ENCODE measurements around the gene COG6.

The COG6 gene

DNA sequence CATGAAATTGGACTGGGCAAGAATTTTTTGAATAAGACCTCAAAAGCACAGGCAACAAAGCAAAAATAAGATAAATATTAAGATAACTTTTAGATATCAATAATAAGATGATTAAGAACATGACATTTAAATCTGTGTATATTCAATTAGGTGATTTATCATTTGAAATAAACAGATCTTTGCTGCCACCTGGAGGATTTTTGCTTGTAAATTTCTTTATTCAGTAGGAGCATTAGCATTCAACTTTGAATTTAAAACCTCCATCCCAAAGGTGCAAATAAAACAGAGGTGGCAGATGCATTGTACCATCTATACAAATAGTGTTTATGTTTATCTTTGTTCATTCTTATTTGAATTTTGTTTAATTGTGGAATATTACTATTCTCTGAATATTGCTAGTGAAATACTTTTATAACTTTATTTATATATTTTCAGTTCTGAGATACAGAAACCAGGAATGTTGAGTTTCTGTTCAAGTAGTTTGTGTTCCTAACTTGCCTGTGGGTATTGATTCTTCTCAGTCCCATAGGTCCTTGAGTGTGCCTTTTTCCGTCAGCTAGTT, 20.9 kb downstream of the COG6 start:
- DNase-seq (ENCODE audit: low read depth in 1 of 2, low spot score in 1 of 2): no peak

- DNase-seq (ENCODE audit: low read depth in 1 of 2, low spot score in 1 of 2): no peak
These were observed 26.8 kb downstream of the COG6 start for GRCh38 chr13:39682310-39682709.

- DNase-seq (ENCODE audit: low read depth in 1 of 2, low spot score in 1 of 2): no peak
These were observed 27.3 kb downstream of the COG6 start for GRCh38 chr13:39682788-39683187.

- no peak for DNase-seq (ENCODE audit: low read depth in 1 of 2, low spot score in 1 of 2)
These were observed 29.2 kb downstream of the COG6 start for GRCh38 chr13:39684531-39685137.

GRCh38 chr13:39685652-39686051, 30.2 kb downstream of the COG6 start:
- DNase-seq (ENCODE audit: low read depth in 1 of 2, low spot score in 1 of 2): no peak

DNA sequence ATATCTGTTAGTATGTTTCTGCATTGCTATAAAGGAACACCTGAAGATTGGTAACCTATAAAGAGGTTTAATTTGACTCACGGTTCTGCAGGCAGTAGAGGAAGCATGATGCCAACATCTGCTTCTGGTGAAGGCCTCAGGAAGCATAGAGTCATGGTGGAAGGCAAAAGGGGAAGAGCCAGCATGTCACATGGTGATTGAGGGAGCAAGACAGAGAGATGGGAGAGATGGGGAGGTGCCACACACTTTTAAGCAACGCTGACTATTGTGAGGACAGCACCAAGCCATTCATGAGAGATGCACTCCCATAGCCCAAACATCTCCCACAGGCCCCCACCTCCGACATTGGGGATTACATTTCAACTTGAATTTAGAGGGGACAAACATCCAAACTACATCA, 32.8 kb downstream of the COG6 start:
- no peak for DNase-seq (ENCODE audit: low read depth in 1 of 2, low spot score in 1 of 2)

GRCh38 chr13:39688699-39689405, 33.4 kb downstream of the COG6 start:
- no peak for DNase-seq (ENCODE audit: low read depth in 1 of 2, low spot score in 1 of 2)

DNA sequence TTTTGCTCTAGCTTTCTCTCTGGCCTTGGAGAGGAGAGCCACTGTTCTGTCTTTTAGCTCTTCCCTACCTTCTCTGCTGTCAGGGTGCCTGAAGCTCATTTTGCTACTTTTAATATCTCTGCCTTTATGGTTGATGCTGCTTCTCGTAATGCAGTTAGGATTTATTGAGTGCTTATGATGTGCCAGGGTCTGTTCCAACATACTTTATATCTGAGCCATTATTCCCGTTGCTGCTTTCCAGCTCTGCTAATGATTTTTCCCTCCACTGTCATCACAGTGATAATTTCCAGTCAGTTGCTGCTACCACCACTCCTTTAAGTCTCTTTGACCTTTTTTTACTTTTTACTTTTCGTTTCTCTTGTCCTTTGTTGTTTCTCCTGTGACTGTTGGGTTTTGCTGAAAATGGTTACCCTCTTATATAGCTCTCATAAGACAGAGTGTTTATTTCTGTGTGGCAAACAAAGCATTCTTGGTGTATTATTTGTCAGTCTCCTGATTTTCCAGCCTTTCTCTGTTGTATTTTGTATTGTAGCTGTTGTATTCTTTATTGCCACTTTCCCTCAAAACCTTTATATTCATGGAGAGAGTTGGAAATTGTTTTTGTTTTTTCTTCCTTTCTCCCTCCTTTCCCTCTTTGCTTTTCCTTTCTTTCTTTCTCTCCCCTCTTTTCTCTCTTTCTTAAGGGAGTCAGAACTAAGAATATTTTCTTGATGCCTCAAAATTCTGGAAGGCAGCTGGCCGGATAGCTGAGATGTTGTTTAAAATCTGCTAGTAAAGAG, 37.4 kb downstream of the COG6 start:
- DNase-seq (ENCODE audit: low read depth in 1 of 2, low spot score in 1 of 2): no peak

- no peak for DNase-seq (ENCODE audit: low read depth in 1 of 2, low spot score in 1 of 2)
These were observed 43.8 kb downstream of the COG6 start for GRCh38 chr13:39699274-39699673.

DNA sequence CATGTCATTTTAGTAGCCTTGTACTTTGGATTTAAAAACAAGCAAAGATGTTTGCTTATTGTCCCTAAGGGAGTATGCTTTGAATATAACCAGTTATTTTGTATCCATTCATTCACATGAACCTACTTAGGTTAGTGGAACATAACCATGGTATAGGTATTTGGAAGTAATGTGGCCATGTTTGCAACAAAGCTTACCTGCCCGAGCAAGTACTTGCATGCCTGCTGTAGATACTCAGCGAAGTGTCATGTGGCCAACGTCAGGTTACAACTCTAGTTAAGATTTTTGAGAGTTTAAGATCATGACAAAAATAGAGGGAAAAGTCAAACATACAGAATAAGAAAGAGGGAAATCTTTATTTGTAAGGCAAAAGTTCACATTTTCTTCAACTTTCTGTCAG, 57.2 kb downstream of the COG6 start:
- no peak for DNase-seq (ENCODE audit: low read depth in 1 of 2, low spot score in 1 of 2)

GRCh38 chr13:39729156-39729555, 73.7 kb downstream of the COG6 start:
- DNase-seq (ENCODE audit: low read depth in 1 of 2, low spot score in 1 of 2): no peak

DNA sequence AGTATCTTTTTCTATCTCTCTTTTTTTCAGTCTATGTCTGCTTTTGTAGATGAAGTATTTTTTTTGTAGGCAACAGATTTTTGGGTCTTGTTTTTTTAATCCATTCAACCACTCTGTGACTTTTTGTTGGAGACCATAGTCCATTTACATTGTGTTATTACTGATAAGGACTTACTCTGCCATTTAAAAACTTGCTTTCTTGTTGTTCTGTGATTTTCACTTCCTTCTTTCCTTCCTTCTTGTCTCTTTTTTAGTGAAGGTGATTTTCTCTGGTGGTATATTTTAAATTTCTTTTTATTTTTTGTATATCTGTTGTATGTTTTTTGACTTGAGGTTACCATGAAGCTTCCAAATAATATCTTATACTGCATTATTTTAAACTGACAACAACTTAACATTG, 79.5 kb downstream of the COG6 start:
- no peak for DNase-seq (ENCODE audit: low read depth in 1 of 2, low spot score in 1 of 2)

GRCh38 chr13:39737047-39737446, 81.6 kb downstream of the COG6 start:
- no peak for DNase-seq (ENCODE audit: low read depth in 1 of 2, low spot score in 1 of 2)

DNA sequence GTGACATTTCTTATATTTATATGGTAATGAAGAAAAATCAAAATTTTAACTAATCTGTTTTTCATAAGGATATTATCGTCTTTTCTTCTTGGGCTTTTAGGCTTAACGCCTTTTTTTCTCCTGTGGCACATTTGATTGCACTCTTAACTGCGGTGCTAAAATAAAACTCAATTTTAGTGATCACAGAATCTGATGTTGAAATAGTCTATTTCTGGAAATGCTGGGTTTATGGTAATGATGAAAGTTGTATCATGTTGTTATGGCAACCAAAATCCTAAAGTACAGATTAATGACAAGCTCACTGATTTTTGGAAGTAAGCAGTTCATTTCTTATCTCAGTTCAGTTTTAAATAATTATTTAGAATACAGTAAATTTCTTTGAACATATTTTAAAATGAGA, 85.3 kb downstream of the COG6 start:
- DNase-seq (ENCODE audit: low read depth in 1 of 2, low spot score in 1 of 2): no peak

- no peak for DNase-seq (ENCODE audit: low read depth in 1 of 2, low spot score in 1 of 2)
These were observed 93.5 kb downstream of the COG6 start for GRCh38 chr13:39748961-39749360.

- no peak for DNase-seq (ENCODE audit: low read depth in 1 of 2, low spot score in 1 of 2)
These were observed 94.1 kb downstream of the COG6 start for GRCh38 chr13:39749528-39749927.

DNA sequence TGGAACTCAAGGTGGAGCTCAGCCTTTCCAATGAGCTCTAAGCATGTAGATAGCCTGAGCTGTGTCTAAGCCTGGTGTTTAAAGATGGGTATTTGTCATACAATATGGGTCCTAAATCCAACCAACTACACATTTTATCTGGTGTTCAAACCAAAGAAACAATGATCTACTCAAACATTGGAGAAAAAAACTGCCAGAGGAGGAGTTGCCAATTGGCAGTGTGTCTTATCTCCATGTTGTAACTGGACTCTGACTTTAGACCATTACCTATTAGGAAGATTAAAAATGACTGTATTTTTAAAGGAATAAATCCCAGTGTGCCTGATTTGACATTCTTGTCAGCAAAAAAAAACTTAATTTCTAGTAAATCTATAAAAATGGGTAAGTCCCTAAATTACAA, 96.3 kb downstream of the COG6 start:
- no peak for DNase-seq (ENCODE audit: low read depth in 1 of 2, low spot score in 1 of 2)

- no peak for DNase-seq (ENCODE audit: low read depth in 1 of 2, low spot score in 1 of 2)
These were observed 105.1 kb downstream of the COG6 start for GRCh38 chr13:39760521-39760920.

DNA sequence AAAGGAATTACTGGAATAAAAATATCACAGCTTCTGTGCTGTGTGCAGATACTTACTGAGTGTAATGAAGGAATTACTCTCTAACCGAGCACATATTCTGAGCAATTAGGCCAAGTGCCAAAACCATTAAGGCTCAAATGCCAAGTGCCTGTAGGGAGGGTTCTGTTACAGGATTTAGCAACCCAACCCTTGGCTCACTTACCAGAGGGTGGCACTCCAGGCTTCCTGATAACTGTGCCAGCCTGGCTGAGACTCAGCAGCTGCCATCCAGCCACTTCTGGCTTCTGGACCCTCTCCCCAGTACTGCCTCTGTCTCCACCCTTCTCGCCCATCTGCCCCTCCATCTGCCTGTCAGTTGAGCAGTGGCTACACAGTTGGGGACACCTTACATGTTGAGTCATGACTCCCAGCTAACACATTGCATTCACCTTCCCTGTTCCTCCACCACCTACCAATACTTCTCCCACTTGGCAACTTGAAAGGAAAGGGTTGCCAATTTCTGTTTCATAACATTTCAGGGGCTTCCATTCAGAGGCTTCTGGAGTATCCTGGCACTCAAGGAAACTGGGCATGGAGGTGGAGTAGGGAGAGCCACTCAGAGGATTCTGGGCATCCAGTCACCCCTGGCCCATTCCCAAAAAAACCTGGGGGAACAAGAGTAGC, 110.5 kb downstream of the COG6 start:
- no peak for DNase-seq (ENCODE audit: low read depth in 1 of 2, low spot score in 1 of 2)

DNA sequence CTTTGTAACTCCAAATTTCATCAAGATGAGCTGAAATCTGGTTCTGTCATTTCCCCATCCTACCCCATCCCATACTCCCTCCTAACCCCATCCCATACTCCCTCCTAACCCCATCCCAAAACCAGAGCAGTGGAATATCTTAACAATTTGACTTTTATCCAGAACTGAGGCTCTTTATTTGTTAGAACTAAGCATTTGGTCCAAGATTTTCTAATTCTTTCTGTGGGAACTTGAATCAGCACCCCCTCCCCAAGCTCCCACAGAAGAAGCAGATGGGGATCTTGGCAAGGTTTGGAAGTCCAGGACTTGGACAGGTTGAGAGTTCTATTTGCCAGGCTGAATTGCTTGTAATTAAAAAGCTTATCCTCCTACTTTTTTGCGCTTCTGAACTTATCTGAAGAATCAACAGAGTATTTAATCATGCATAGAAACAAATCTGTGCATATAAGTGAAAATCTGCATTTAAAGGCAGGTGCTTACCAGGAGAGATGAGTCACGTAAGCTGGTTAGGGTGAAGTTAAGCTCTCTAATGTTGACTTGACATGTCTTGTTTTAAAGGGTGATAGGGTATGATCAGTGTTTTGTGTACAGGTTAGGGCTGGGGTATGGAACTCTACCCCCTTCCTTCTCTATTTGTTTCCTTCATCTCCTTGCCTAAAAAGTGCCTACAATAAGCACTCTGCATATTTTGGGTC, 111.1 kb downstream of the COG6 start:
- DNase-seq (ENCODE audit: low read depth in 1 of 2, low spot score in 1 of 2): no peak
